Fibroblast of lung (primary cell): ENCODE data around the gene MATN4. TPM values are rescaled to one million over a fixed set of nuclear protein-coding genes. Genes with fewer than 3 reads are reported as not detected.
A peak's percentile ranks its signal among the peaks of the same experiment; 100 is the strongest.

Experiments
- DNase-seq, 2 donors: peaks; one replicate each; pipeline versions ENCODE4 v3.0.0 to v3.0.0-alpha.2; 2010; ENCODE audit warnings: low read depth in 2 of 2
- H2AFZ ChIP-seq: 2 replicates; pipeline ENCODE4 v1.5.1; 2012; ENCODE audit warnings: low read length, control low read depth, inconsistent platforms
- H3K27ac ChIP-seq: 2 replicates; pipeline ENCODE4 v1.5.1; 2011; ENCODE audit warnings: low read length, control low read depth; ENCODE audit not compliant: insufficient read depth
- H3K27me3 ChIP-seq: 2 replicates; pipeline ENCODE4 v1.5.1; 2011; ENCODE audit warnings: mild to moderate bottlenecking, low read length; ENCODE audit not compliant: control insufficient read depth, insufficient read depth
- H3K36me3 ChIP-seq: 2 replicates; pipeline ENCODE4 v1.5.1; 2011; ENCODE audit warnings: low read length; ENCODE audit not compliant: control insufficient read depth, insufficient read depth
- H3K4me1 ChIP-seq: 2 replicates; pipeline ENCODE4 v1.5.1; 2011; ENCODE audit warnings: low read length; ENCODE audit not compliant: control insufficient read depth, insufficient read depth; ENCODE audit errors: extremely low read depth
- H3K4me2 ChIP-seq: 2 replicates; pipeline ENCODE4 v1.5.1; 2011; ENCODE audit warnings: low read length, control low read depth; ENCODE audit not compliant: insufficient read depth; ENCODE audit errors: extremely low read depth
- H3K4me3 ChIP-seq, 4 experiments: fragments of 200-600 bp in 1 of 4; sonication (generic) in 1 of 4; replicated peaks in 1 of 4; 2 replicates each; pipeline ENCODE4 v1.5.1; 2011 to 2016; ENCODE audit warnings: low read length in 4 of 4, low read depth in 3 of 4, mild to moderate bottlenecking in 3 of 4, control low read depth in 2 of 4, inconsistent platforms in 1 of 4, mixed read lengths in 1 of 4; ENCODE audit not compliant: insufficient read depth in 1 of 4; ENCODE audit errors: control extremely low read depth in 1 of 4
- H3K79me2 ChIP-seq: 2 replicates; pipeline ENCODE4 v1.5.1; 2012; ENCODE audit warnings: mild to moderate bottlenecking, low read length, inconsistent platforms; ENCODE audit not compliant: control insufficient read depth, insufficient read depth
- H3K9ac ChIP-seq: 2 replicates; pipeline ENCODE4 v1.5.1; 2011; ENCODE audit warnings: mild to moderate bottlenecking, low read length, control low read depth; ENCODE audit not compliant: insufficient read depth
- H3K9me3 ChIP-seq: 2 replicates; pipeline ENCODE4 v1.5.1; 2012; ENCODE audit warnings: low read depth, low read length; ENCODE audit not compliant: control insufficient read depth, insufficient read depth
- H4K20me1 ChIP-seq: 2 replicates; pipeline ENCODE4 v1.5.1; 2011; ENCODE audit warnings: low read length; ENCODE audit not compliant: control insufficient read depth, insufficient read depth; ENCODE audit errors: extremely low read depth
- EZH2 ChIP-seq: IDR thresholded peaks from 2 replicates; pipeline ENCODE4 v1.5.1; 2012; ENCODE audit warnings: low read length, control low read depth, mild to moderate bottlenecking; ENCODE audit errors: missing control alignments
- polyA plus RNA-seq, 2 donors: library from polyadenylated mRNA; depleted of rRNA in 1 of 2; stranded (reverse) in 1 of 2; unstranded in 1 of 2; fragments of >200 nt; gene quantifications; 2 replicates each; pipeline ENCODE4 v1.2.1, GENCODE V29; 2011 to 2012; ENCODE audit warnings: missing spikeins in 1 of 2
- total RNA-seq: library from RNA; depleted of rRNA; stranded (reverse); fragments of >200 nt; gene quantifications from 2 replicates; pipeline ENCODE4 v1.2.1, GENCODE V29; 2014
- TF ChIP-seq, protein P1 (sequence below), 2 donors: IDR thresholded peaks in 1 of 2; conservative IDR thresholded peaks in 1 of 2; 1 replicate in 1 of 2; 2 replicates in 1 of 2; pipeline ENCODE4 v1.5.1; 2011 to 2012; ENCODE audit warnings: low read length in 2 of 2, control low read depth in 1 of 2, inconsistent platforms in 1 of 2, low read depth in 1 of 2, mild to moderate bottlenecking in 1 of 2

The MATN4 gene
- total and polyA plus RNA-seq, 2 donors (not counting 1 experiment from before 2014, with no cell fraction given) = under 0.01 to 0.06 TPM

DNA sequence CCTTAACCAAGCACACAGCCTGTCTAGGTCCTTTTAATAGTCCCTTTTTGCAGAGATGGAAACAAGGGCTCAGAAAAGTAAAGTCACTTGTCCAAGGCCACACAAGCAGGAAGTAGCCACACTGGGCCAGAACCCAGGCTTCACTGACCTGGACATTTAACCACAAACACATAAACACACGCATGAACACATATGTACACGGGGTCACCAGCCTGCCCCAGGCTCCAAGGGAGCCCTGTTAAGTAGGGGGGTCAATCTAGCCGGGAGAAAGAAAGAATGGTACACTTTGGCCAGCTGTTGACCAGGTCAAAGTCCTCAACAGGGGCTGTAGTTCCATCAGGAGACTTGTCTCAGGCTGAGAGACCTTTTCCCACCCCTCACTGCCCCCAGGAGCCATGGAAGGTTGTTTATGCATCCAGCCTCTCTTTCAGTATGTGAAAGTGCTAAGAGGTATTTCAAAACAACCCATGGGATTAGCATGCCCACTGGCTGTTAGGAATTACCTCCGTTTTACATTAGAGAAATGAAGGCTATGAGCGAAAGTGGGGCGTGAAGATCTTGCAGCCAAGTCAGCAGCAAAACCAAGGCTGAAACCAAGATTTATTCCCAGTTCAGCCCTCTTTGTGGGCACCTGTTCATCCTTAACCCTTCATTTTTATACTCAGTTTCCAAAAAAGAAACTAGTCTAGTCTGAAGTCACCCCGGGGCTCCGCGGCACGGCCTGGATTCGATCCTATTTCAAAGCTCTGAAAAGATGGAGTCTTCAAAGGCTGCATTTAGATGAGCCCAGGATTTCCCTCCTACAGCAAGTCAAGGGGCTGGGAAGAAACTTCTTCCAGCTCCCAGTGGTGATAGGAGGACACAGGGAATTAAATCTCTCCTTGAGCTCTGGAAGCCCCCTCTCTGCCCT is 30.3 kb upstream of the MATN4 start:
- Histone ChIP-seq H3K4me2 (peak overlapping the region; percentile 81), H2AFZ (no peak overlapping the region), H3K9me3 (no peaks in the 10 kb centered on the region), H3K27me3 (no peaks in the 10 kb centered on the region), H3K79me2 (peaks cover 79% of the 10 kb centered on the region), H4K20me1 (no peaks in the 10 kb centered on the region), H3K27ac (peak overlapping the region; percentile 99), H3K9ac (peak overlapping the region; percentile 32), H3K36me3 (peaks cover 20% of the 10 kb centered on the region), H3K4me3 (peak overlapping the region in 1 of 4 experiments; percentile 1), H3K4me1 (peaks cover 64% of the 10 kb centered on the region)
- no peak for TF ChIP-seq EZH2
- TF ChIP-seq, protein P1, sequence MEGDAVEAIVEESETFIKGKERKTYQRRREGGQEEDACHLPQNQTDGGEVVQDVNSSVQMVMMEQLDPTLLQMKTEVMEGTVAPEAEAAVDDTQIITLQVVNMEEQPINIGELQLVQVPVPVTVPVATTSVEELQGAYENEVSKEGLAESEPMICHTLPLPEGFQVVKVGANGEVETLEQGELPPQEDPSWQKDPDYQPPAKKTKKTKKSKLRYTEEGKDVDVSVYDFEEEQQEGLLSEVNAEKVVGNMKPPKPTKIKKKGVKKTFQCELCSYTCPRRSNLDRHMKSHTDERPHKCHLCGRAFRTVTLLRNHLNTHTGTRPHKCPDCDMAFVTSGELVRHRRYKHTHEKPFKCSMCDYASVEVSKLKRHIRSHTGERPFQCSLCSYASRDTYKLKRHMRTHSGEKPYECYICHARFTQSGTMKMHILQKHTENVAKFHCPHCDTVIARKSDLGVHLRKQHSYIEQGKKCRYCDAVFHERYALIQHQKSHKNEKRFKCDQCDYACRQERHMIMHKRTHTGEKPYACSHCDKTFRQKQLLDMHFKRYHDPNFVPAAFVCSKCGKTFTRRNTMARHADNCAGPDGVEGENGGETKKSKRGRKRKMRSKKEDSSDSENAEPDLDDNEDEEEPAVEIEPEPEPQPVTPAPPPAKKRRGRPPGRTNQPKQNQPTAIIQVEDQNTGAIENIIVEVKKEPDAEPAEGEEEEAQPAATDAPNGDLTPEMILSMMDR (conservative IDR thresholded peaks at IDR 0.05 in 1 of 2, IDR thresholded peaks at IDR 0.05 in 1 of 2; ENCODE audit: low read depth in 1 of 2, low read length in 2 of 2) = no peak
- peak; percentile 13 to 47 for DNase-seq

DNA sequence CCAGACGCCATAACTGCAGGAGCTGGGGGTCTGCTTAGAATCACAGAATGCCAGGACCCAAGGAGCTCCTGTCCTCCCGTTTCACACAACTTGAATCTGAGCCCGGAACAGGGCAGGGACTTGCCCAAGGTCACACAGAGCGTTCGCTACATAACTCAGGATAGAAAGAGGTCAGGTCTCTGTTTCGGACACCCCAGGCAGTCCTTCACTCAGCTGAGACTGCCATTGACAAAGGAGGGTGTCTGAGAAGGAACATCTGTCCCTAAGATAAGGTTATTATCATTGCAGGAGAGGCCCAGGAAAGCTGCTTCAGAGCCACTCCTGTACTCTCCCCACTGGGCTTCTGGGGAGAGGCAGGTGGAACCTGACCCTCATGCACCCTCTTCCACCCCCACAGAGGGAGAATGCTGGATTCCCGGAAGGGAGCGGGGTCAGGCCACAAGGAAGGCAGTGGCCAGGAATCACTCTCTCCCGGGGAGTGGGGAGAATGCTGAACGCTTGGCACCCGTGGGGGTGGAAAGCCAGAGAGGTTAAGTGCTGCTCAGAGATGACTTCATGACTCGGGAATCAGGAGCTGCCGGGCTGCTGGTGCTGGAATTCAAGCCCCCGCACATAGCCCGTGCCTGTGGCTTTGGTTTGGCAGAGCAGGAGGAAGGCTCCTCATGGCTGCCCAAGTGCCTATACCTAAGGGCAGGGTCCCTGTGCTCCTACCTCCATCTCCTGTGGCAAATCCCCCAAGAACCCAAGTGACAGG is 29.4 kb upstream of the MATN4 start:
- no peak for TF ChIP-seq EZH2
- TF ChIP-seq, protein P1 (conservative IDR thresholded peaks at IDR 0.05 in 1 of 2, IDR thresholded peaks at IDR 0.05 in 1 of 2; ENCODE audit: low read depth in 1 of 2, low read length in 2 of 2) = no peak
- Histone ChIP-seq H3K9ac (peak overlapping the region; percentile 51), H4K20me1 (no peaks in the 10 kb centered on the region), H3K27me3 (no peaks in the 10 kb centered on the region), H3K27ac (peak overlapping the region; percentile 99), H3K4me2 (peak overlapping the region; percentile 81), H3K4me1 (peaks cover 56% of the 10 kb centered on the region), H3K36me3 (peaks cover 23% of the 10 kb centered on the region), H3K4me3 (peak overlapping the region in 3 of 4 experiments; percentile 0 to 12 (median 8)), H2AFZ (no peak overlapping the region), H3K9me3 (no peaks in the 10 kb centered on the region), H3K79me2 (peaks cover 76% of the 10 kb centered on the region)
- DNase-seq = peak; percentile 81 to 98
